Esophagus squamous epithelium (tissue), 5 donors: ENCODE results near the gene NDST1. TPM values are rescaled to one million over a fixed set of nuclear protein-coding genes. Genes with fewer than 3 reads are reported as not detected.

Experiments used
- DNase-seq: peaks from one replicate; lab custom pipeline; 2025; lab: John Stamatoyannopoulos, UW
- H3K27ac ChIP-seq, 4 donors: fragments of 200-600 bp; sonication (generic); one replicate each; pipeline ENCODE4 v1.5.1; 2016 to 2019; ENCODE audit warnings: mild to moderate bottlenecking in 1 of 4
- H3K27me3 ChIP-seq, 4 donors: fragments of 200-600 bp; sonication (generic); 1 replicate in 3 of 4; 2 replicates in 1 of 4; pipeline versions ENCODE4 v1.5.1 to v1.6.0; 2017 to 2021; ENCODE audit warnings: antibody characterized with exemption in 1 of 4
- H3K36me3 ChIP-seq, 3 donors: fragments of 200-600 bp; sonication (generic); one replicate each; pipeline ENCODE4 v1.5.1; 2016 to 2019
- H3K4me1 ChIP-seq, 3 donors: fragments of 200-600 bp; sonication (generic); one replicate each; pipeline ENCODE4 v1.5.1; 2017 to 2019
- H3K4me3 ChIP-seq, 4 donors: fragments of 200-600 bp; sonication (generic); 1 replicate in 3 of 4; 2 replicates in 1 of 4; pipeline ENCODE4 v1.5.1; 2016 to 2019; ENCODE audit warnings: mild to moderate bottlenecking in 2 of 4, moderate library complexity in 1 of 4
- H3K9me3 ChIP-seq, 3 donors: fragments of 200-600 bp; sonication (generic); one replicate each; pipeline ENCODE4 v1.5.1; 2016 to 2019
- CTCF ChIP-seq, 6 experiments: fragments of 450-650 bp in 4 of 6; fragments of 200-600 bp in 2 of 6; sonication (generic) in 2 of 6; IDR thresholded peaks; one replicate each; pipeline ENCODE4 v1.5.1; 2016 to 2019; ENCODE audit warnings: antibody characterized with exemption in 6 of 6, mild to moderate bottlenecking in 4 of 6, moderate library complexity in 4 of 6
- POLR2A ChIP-seq, 4 donors: fragments of 450-650 bp; IDR thresholded peaks; one replicate each; pipeline ENCODE4 v1.6.1; 2017; ENCODE audit warnings: antibody characterized with exemption in 4 of 4, mild to moderate bottlenecking in 4 of 4, moderate library complexity in 3 of 4
- WGBS, 2 donors: methylation state at CpG; one replicate each; pipeline ENCODE4 v1.1.5; 2018; 5-methylcytosine and 5-hydroxymethylcytosine counted together
- intact Hi-C: fragments of 100-400 bp; cut with DNase I; formaldehyde crosslinking; loops from one replicate; pipeline ENCODE4 v1.15.0; 2022
- total RNA-seq, 4 donors: library from RNA; depleted of rRNA; stranded (reverse); fragments of >200 nt; gene quantifications; one replicate each; pipeline ENCODE4 v1.1.0, GENCODE V29; 2016
- donor health status: DM: yes; HTN: yes; CAD: no.

NDST1 gene
- total RNA-seq, 4 donors from 2014 or later: 76.5 to 205 (median 118) TPM

- 57 to 90% methylated on average over 2 to 4 of the region's 4 CpGs for WGBS, 2 donors
- intact Hi-C loops: no loop called here
- H3K27me3 ChIP-seq: no peaks in the 10 kb centered on the region
- no peak overlapping the region for H3K4me3 ChIP-seq
- TF ChIP-seq POLR2A (IDR thresholded peaks at IDR 0.05): no peak
- TF ChIP-seq CTCF (IDR thresholded peaks at IDR 0.05): no peak
- H3K9me3 ChIP-seq: no peaks in the 10 kb centered on the region
- no peaks in the 10 kb centered on the region for H3K36me3 ChIP-seq
- H3K4me1 ChIP-seq: peaks cover 16 to 41% (median 37%) of the 10 kb centered on the region in 3 donors
- peak overlapping the region in 2 of 4 donors; percentile 26 to 57 for H3K27ac ChIP-seq
- DNase-seq: no peak
These were observed 95.1 kb downstream of the NDST1 start for GRCh38 chr5:150603052-150603451.

- no peaks in the 10 kb centered on the region for H3K27me3 ChIP-seq
- H3K4me1 ChIP-seq: peaks cover 16 to 36% (median 33%) of the 10 kb centered on the region in 3 donors
- no peak overlapping the region for H3K4me3 ChIP-seq
- no peak for TF ChIP-seq CTCF (IDR thresholded peaks at IDR 0.05)
- no peak for TF ChIP-seq POLR2A (IDR thresholded peaks at IDR 0.05)
- intact Hi-C loops: no loop called here
- H3K9me3 ChIP-seq: no peaks in the 10 kb centered on the region
- 82 to 100% methylated on average over 2 to 3 of the region's 3 CpGs for WGBS, 2 donors
- peak overlapping the region in 2 of 4 donors; percentile 26 to 57 for H3K27ac ChIP-seq
- H3K36me3 ChIP-seq: no peaks in the 10 kb centered on the region
- no peak for DNase-seq
These were observed 95.6 kb downstream of the NDST1 start for GRCh38 chr5:150603491-150603890.

- Histone ChIP-seq H3K4me1 (peaks cover 16 to 31% (median 27%) of the 10 kb centered on the region in 3 donors), H3K27ac (no peak overlapping the region), H3K4me3 (no peak overlapping the region), H3K36me3 (no peaks in the 10 kb centered on the region), H3K27me3 (no peaks in the 10 kb centered on the region), H3K9me3 (no peaks in the 10 kb centered on the region)
- 94 to 97% methylated on average over 4 of the region's 4 CpGs for WGBS, 2 donors
- intact Hi-C loops: no loop called here
- TF ChIP-seq POLR2A (IDR thresholded peaks at IDR 0.05) (no peak), CTCF (IDR thresholded peaks at IDR 0.05) (no peak)
- DNase-seq: no peak
These were observed 96.1 kb downstream of the NDST1 start for GRCh38 chr5:150604010-150604409.

- WGBS, 2 donors: 73 to 86% methylated on average over 3 of the region's 6 CpGs
- intact Hi-C loops: no loop called here
- TF ChIP-seq POLR2A (IDR thresholded peaks at IDR 0.05) (no peak), CTCF (IDR thresholded peaks at IDR 0.05) (no peak)
- no peak overlapping the region for H3K27ac ChIP-seq
- no peak overlapping the region for H3K4me3 ChIP-seq
- no peak for DNase-seq
- no peaks in the 10 kb centered on the region for H3K27me3 ChIP-seq
- H3K9me3 ChIP-seq: no peaks in the 10 kb centered on the region
- H3K36me3 ChIP-seq: no peaks in the 10 kb centered on the region
- peaks cover 15 to 28% (median 21%) of the 10 kb centered on the region in 3 donors for H3K4me1 ChIP-seq
These were observed 97.0 kb downstream of the NDST1 start for GRCh38 chr5:150604894-150605440.

GRCh38 chr5:150605546-150605945 lies 97.6 kb downstream of the NDST1 start:
- WGBS, 2 donors: 67 to 70% methylated on average over 5 of the region's 6 CpGs
- TF ChIP-seq CTCF (IDR thresholded peaks at IDR 0.05) (no peak), POLR2A (IDR thresholded peaks at IDR 0.05) (no peak)
- DNase-seq: no peak
- H3K9me3 ChIP-seq: no peaks in the 10 kb centered on the region
- H3K4me3 ChIP-seq: no peak overlapping the region
- intact Hi-C loops: no loop called here
- no peaks in the 10 kb centered on the region for H3K27me3 ChIP-seq
- peaks cover 9 to 28% (median 21%) of the 10 kb centered on the region in 3 donors for H3K4me1 ChIP-seq
- no peaks in the 10 kb centered on the region for H3K36me3 ChIP-seq
- H3K27ac ChIP-seq: no peak overlapping the region
